ENCODE results near the gene FAM107B. TPM values are rescaled to one million over a fixed set of nuclear protein-coding genes. Genes with fewer than 3 reads are reported as not detected.

The FAM107B gene
- total RNA-seq, 1 donor, result 30.0 TPM

DNA sequence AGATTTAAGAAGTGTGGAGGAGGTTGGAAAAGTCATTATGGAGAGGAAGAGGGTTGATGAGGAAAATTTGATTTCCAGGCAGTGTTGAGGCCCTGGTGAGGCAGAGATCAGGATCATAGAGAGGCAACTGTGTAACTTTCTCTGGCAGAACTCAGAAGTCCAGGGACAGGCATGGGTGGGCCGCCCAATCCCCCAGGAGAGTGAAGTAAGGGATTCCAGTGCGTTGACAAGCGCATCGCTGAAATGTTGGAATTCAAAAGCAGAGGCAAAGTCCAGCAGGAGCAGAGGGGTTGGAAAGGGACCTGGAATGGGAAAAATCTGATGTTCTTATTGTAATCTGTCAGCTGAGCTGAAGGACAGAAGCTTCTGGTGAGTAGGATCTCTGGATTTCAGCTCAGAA is 207.3 kb downstream of the FAM107B start:
- no peak for DNase-seq (ENCODE audit: insufficient read length, low spot score, missing footprints)
- H3K79me2 ChIP-seq (ENCODE audit: insufficient read depth, low read length), result peaks cover 71% of the 10 kb centered on the region
- H3K27ac ChIP-seq (ENCODE audit: low read depth, low read length), result no peak overlapping the region
- H3K9me3 ChIP-seq (ENCODE audit: low read depth, low read length), result no peaks in the 10 kb centered on the region
- no peak overlapping the region for H2AFZ ChIP-seq (ENCODE audit: low read length)
- no peaks in the 10 kb centered on the region for H4K20me1 ChIP-seq (ENCODE audit: insufficient read depth, low read length)
- H3K4me1 ChIP-seq (ENCODE audit: insufficient read depth, low read length), result peaks cover 20% of the 10 kb centered on the region
- no peaks in the 10 kb centered on the region for H3K27me3 ChIP-seq (ENCODE audit: insufficient read depth, low read length)
- no peak overlapping the region for H3K4me3 ChIP-seq (ENCODE audit: insufficient read depth, low read length)
- no peaks in the 10 kb centered on the region for H3K36me3 ChIP-seq (ENCODE audit: insufficient read depth, low read length)
- no peak for TF ChIP-seq CTCF (IDR thresholded peaks at IDR 0.05; ENCODE audit: extremely low read depth, low read depth, low read length)
- no peak overlapping the region for H3K4me2 ChIP-seq (ENCODE audit: insufficient read depth, low read length)

- no peak for TF ChIP-seq CTCF (IDR thresholded peaks at IDR 0.05; ENCODE audit: extremely low read depth, low read depth, low read length)
- Histone ChIP-seq H3K27ac (ENCODE audit: low read depth, low read length) (no peak overlapping the region), H3K36me3 (ENCODE audit: insufficient read depth, low read length) (no peaks in the 10 kb centered on the region), H4K20me1 (ENCODE audit: insufficient read depth, low read length) (no peaks in the 10 kb centered on the region), H3K4me1 (ENCODE audit: insufficient read depth, low read length) (peaks cover 11% of the 10 kb centered on the region), H3K9me3 (ENCODE audit: low read depth, low read length) (no peaks in the 10 kb centered on the region), H3K4me2 (ENCODE audit: insufficient read depth, low read length) (no peak overlapping the region), H2AFZ (ENCODE audit: low read length) (no peak overlapping the region), H3K4me3 (ENCODE audit: insufficient read depth, low read length) (no peak overlapping the region), H3K27me3 (ENCODE audit: insufficient read depth, low read length) (no peaks in the 10 kb centered on the region), H3K79me2 (ENCODE audit: insufficient read depth, low read length) (peaks cover 64% of the 10 kb centered on the region)
- no peak for DNase-seq (ENCODE audit: insufficient read length, low spot score, missing footprints)
These were observed 208.2 kb downstream of the FAM107B start for GRCh38 chr10:14566498-14566897.

GRCh38 chr10:14565199-14565598 is 209.5 kb downstream of the FAM107B start:
- no peak for TF ChIP-seq CTCF (IDR thresholded peaks at IDR 0.05; ENCODE audit: extremely low read depth, low read depth, low read length)
- Histone ChIP-seq H3K4me3 (ENCODE audit: insufficient read depth, low read length) (no peak overlapping the region), H3K27me3 (ENCODE audit: insufficient read depth, low read length) (no peaks in the 10 kb centered on the region), H3K9me3 (ENCODE audit: low read depth, low read length) (no peaks in the 10 kb centered on the region), H3K4me1 (ENCODE audit: insufficient read depth, low read length) (peaks cover 7% of the 10 kb centered on the region), H3K27ac (ENCODE audit: low read depth, low read length) (no peak overlapping the region), H3K36me3 (ENCODE audit: insufficient read depth, low read length) (no peaks in the 10 kb centered on the region), H4K20me1 (ENCODE audit: insufficient read depth, low read length) (no peaks in the 10 kb centered on the region), H3K79me2 (ENCODE audit: insufficient read depth, low read length) (peaks cover 66% of the 10 kb centered on the region), H3K4me2 (ENCODE audit: insufficient read depth, low read length) (no peak overlapping the region), H2AFZ (ENCODE audit: low read length) (peak overlapping the region; percentile 23)
- peak; percentile 82 for DNase-seq (ENCODE audit: insufficient read length, low spot score, missing footprints)

DNA sequence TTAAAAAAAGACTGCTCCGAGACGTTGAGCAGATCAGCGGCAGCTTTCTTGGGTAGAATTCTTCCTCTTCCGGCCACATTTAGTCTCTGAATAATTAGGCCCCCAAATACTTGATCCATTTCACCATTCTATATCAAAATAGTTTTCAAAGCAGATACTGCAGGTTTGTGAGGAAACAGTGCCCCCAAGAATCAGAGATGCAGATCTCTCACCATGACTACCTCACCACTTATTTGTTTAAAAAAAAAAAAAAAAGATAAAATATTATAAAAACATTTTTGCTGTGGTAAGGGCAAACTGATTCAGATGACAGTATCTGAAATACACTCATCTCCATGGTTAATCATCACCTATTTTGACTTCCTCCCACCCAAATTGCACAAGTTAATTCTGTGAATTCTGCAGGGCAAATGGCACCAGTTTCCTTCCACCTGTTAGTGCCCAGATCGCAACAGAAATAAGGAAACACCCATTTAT is 210.4 kb downstream of the FAM107B start:
- Histone ChIP-seq H3K27me3 (ENCODE audit: insufficient read depth, low read length) (no peaks in the 10 kb centered on the region), H3K4me3 (ENCODE audit: insufficient read depth, low read length) (no peak overlapping the region), H3K9me3 (ENCODE audit: low read depth, low read length) (no peaks in the 10 kb centered on the region), H4K20me1 (ENCODE audit: insufficient read depth, low read length) (no peaks in the 10 kb centered on the region), H3K27ac (ENCODE audit: low read depth, low read length) (no peak overlapping the region), H3K79me2 (ENCODE audit: insufficient read depth, low read length) (peaks cover 63% of the 10 kb centered on the region), H3K4me1 (ENCODE audit: insufficient read depth, low read length) (peaks cover 7% of the 10 kb centered on the region), H3K36me3 (ENCODE audit: insufficient read depth, low read length) (no peaks in the 10 kb centered on the region), H2AFZ (ENCODE audit: low read length) (no peak overlapping the region), H3K4me2 (ENCODE audit: insufficient read depth, low read length) (no peak overlapping the region)
- TF ChIP-seq CTCF (IDR thresholded peaks at IDR 0.05; ENCODE audit: extremely low read depth, low read depth, low read length), result no peak
- peak; percentile 85 for DNase-seq (ENCODE audit: insufficient read length, low spot score, missing footprints)

Data from osteoblast (primary cell).